ENCODE results near the gene PPP6R2. TPM values are rescaled to one million over a fixed set of nuclear protein-coding genes. Genes with fewer than 3 reads are reported as not detected.

PPP6R2 gene
- total and polyA plus RNA-seq, 9 of the 15 experiments (the other 6 are each of a cell fraction or from before 2014, with no cell fraction given) = 0.32 to 39.8 (median 21.4) TPM

GRCh38 chr22:50476868-50477267 lies 133.7 kb downstream of the PPP6R2 start (continued):
- TF ChIP-seq, protein P1, sequence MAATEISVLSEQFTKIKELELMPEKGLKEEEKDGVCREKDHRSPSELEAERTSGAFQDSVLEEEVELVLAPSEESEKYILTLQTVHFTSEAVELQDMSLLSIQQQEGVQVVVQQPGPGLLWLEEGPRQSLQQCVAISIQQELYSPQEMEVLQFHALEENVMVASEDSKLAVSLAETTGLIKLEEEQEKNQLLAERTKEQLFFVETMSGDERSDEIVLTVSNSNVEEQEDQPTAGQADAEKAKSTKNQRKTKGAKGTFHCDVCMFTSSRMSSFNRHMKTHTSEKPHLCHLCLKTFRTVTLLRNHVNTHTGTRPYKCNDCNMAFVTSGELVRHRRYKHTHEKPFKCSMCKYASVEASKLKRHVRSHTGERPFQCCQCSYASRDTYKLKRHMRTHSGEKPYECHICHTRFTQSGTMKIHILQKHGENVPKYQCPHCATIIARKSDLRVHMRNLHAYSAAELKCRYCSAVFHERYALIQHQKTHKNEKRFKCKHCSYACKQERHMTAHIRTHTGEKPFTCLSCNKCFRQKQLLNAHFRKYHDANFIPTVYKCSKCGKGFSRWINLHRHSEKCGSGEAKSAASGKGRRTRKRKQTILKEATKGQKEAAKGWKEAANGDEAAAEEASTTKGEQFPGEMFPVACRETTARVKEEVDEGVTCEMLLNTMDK (IDR thresholded peaks at IDR 0.05; ENCODE audit: borderline replicate concordance, insufficient read depth, low read depth, low read length, poor library complexity, severe bottlenecking) = no peak
- TF ChIP-seq ZEB2 (IDR thresholded peaks at IDR 0.05) = no peak
- TF ChIP-seq, protein P2, sequence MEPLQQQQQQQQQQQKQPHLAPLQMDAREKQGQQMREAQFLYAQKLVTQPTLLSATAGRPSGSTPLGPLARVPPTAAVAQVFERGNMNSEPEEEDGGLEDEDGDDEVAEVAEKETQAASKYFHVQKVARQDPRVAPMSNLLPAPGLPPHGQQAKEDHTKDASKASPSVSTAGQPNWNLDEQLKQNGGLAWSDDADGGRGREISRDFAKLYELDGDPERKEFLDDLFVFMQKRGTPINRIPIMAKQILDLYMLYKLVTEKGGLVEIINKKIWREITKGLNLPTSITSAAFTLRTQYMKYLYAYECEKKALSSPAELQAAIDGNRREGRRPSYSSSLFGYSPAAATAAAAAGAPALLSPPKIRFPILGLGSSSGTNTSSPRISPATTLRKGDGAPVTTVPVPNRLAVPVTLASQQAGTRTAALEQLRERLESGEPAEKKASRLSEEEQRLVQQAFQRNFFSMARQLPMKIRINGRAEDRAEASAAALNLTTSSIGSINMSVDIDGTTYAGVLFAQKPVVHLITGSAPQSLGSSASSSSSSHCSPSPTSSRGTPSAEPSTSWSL (CRISPR knock-in tag; IDR thresholded peaks at IDR 0.05; ENCODE audit: borderline replicate concordance) = no peak

DNA sequence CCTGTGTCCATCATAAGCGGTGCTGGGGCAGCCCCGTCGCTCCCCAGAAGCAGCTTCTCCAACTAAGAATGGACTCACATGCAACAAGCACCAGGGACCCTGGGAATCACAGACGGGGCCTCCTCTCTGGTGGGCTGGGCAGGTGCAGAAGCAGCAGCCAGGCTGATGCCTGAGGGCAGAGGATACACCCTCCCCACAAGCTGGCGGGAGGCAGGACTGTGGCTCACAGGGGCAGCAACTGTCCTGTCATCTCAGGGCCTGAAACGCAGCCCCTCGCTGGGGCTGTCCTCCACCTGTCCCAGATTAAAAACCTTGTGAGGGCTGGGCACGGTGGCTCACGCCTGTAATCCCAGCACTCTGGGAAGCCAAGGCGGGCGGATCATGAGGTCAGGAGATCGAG lies 134.8 kb downstream of the PPP6R2 start:
- no peak overlapping the region for H3K4me2 ChIP-seq (ENCODE audit: insufficient read depth, low read length)
- in situ Hi-C loops (cut with MboI) = no loop called here
- H3K36me3 ChIP-seq (ENCODE audit: control insufficient read depth, insufficient read depth, low read length) = 0 out of 3 replicates have a peak, but pooled peaks cover 2% of the 10 kb centered on the region
- no peaks in the 10 kb centered on the region for H3K27me3 ChIP-seq (ENCODE audit: control insufficient read depth in 2 of 2, insufficient read depth in 2 of 2, low read length in 2 of 2)
- no peaks in the 10 kb centered on the region for H3K9me1 ChIP-seq (ENCODE audit: control insufficient read depth, insufficient read depth, low read length)
- CTCF ChIA-PET (ENCODE audit: low intra/inter-chr PET ratio) = no interaction called here
- DNase-seq (ENCODE audit: extremely low read depth in 1 of 4, low spot score in 3 of 4) (no peak), ATAC-seq (no peak), FAIRE-seq (no peak)
- BruUV-seq (replicated peaks) = no TSS peak
- H3K27ac ChIP-seq (ENCODE audit: extremely low read depth, low read depth, low read length) = no peak overlapping the region
- peaks cover 12% of the 10 kb centered on the region for H4K20me1 ChIP-seq (replicated peaks; ENCODE audit: control insufficient read depth, insufficient read depth, low read length)
- peaks cover 14% of the 10 kb centered on the region for H3K79me2 ChIP-seq (ENCODE audit: control insufficient read depth, insufficient read depth, low read length)
- POLR2A ChIA-PET = no interaction called here
- intact Hi-C loops (cut with micrococcal nuclease) = no loop called here
- no peak overlapping the region for H3K4me3 ChIP-seq
- H3K9me3 ChIP-seq (replicated peaks; ENCODE audit: control insufficient read depth, insufficient read depth, low read depth, low read length) = no peaks in the 10 kb centered on the region
- H2AFZ ChIP-seq (ENCODE audit: low read depth, low read length) = no peak overlapping the region
- no peak overlapping the region for H3K9ac ChIP-seq (ENCODE audit: insufficient read depth in 1 of 2, low read depth in 2 of 2, low read length in 2 of 2)
- peaks cover 13 to 57% of the 10 kb centered on the region in 2 experiments; a peak in 4 of 5 replicates for H3K4me1 ChIP-seq (replicated peaks in 1 of 2; ENCODE audit: control insufficient read depth in 2 of 2, insufficient read depth in 2 of 2, low read length in 2 of 2)
- WGBS (ENCODE audit: insufficient coverage, low coverage, missing lambda C conversion rate) = 78% methylated on average over 8 of the region's 12 CpGs
- TF ChIP-seq GABPB2 (CRISPR knock-in tag; conservative IDR thresholded peaks at IDR 0.05) = no peak
- TF ChIP-seq, protein P1 (IDR thresholded peaks at IDR 0.05; ENCODE audit: borderline replicate concordance, insufficient read depth, low read depth, low read length, poor library complexity, severe bottlenecking) = no peak
- TF ChIP-seq HNRNPUL1 (IDR thresholded peaks at IDR 0.05; ENCODE audit: low read length) = no peak
- no peak for TF ChIP-seq ZBTB49 (CRISPR knock-in tag; IDR thresholded peaks at IDR 0.05; ENCODE audit: borderline replicate concordance)
- TF ChIP-seq POU5F1 (IDR thresholded peaks at IDR 0.05; ENCODE audit: borderline replicate concordance, low read depth, low read length, partially characterized antibody) = no peak
- TF ChIP-seq HSF4 (CRISPR knock-in tag; IDR thresholded peaks at IDR 0.05; ENCODE audit: borderline replicate concordance) = no peak
- no peak for TF ChIP-seq RHOXF2B (CRISPR knock-in tag; conservative IDR thresholded peaks at IDR 0.05)
- TF ChIP-seq EP400 (IDR thresholded peaks at IDR 0.05) = no peak
- TF ChIP-seq ZFX (CRISPR knock-in tag; IDR thresholded peaks at IDR 0.05) = no peak
